Mesodermal cell (in vitro differentiated cells): ENCODE data around the gene MDFIC. TPM values are rescaled to one million over a fixed set of nuclear protein-coding genes. Genes with fewer than 3 reads are reported as not detected.
"Not testable (repeated sequence)": the region's sequence is repeated elsewhere in the genome, so short reads cannot be mapped to it uniquely, and the experiment has no call there.

Source experiments
- H3K27ac ChIP-seq: 2 replicates; pipeline ENCODE4 v1.7.0; 2013; ENCODE audit warnings: mild to moderate bottlenecking, low read depth, low read length, moderate library complexity; ENCODE audit not compliant: severe bottlenecking
- H3K36me3 ChIP-seq: 2 replicates; pipeline ENCODE4 v1.7.1; 2013; ENCODE audit warnings: mild to moderate bottlenecking, low read length, moderate library complexity; ENCODE audit not compliant: control insufficient read depth, insufficient read depth
- H3K4me1 ChIP-seq: one replicate; pipeline ENCODE4 v1.7.1; 2013; ENCODE audit warnings: mild to moderate bottlenecking, low read length; ENCODE audit not compliant: insufficient read depth, control insufficient read depth, poor library complexity, severe bottlenecking
- H3K4me3 ChIP-seq: 2 replicates; pipeline ENCODE4 v1.7.0; 2013; ENCODE audit warnings: low read length, control low read depth, mild to moderate bottlenecking; ENCODE audit not compliant: insufficient read depth, poor library complexity, severe bottlenecking; ENCODE audit errors: extremely low read depth
- H3K9me3 ChIP-seq: 2 replicates; pipeline ENCODE4 v1.7.1; 2013; ENCODE audit warnings: mild to moderate bottlenecking, low read length, moderate library complexity; ENCODE audit not compliant: control insufficient read depth
- WGBS, 2 experiments: methylation state at CpG; one replicate each; pipeline ENCODE4 v1.1.5; 2013; ENCODE audit warnings: missing lambda C conversion rate in 2 of 2; ENCODE audit not compliant: insufficient coverage in 2 of 2; 5-methylcytosine and 5-hydroxymethylcytosine counted together
- polyA plus RNA-seq, 2 experiments: library from polyadenylated mRNA; stranded (reverse); fragments of 50-300 nt; gene quantifications; one replicate each; pipeline ENCODE4 v1.2.3, GENCODE V29; 2013

The MDFIC gene, protein sequence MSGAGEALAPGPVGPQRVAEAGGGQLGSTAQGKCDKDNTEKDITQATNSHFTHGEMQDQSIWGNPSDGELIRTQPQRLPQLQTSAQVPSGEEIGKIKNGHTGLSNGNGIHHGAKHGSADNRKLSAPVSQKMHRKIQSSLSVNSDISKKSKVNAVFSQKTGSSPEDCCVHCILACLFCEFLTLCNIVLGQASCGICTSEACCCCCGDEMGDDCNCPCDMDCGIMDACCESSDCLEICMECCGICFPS
- 47.7 TPM for polyA plus RNA-seq (2013, experiment 1 of 2)
- 42.0 TPM for polyA plus RNA-seq (2013, experiment 2 of 2)

DNA sequence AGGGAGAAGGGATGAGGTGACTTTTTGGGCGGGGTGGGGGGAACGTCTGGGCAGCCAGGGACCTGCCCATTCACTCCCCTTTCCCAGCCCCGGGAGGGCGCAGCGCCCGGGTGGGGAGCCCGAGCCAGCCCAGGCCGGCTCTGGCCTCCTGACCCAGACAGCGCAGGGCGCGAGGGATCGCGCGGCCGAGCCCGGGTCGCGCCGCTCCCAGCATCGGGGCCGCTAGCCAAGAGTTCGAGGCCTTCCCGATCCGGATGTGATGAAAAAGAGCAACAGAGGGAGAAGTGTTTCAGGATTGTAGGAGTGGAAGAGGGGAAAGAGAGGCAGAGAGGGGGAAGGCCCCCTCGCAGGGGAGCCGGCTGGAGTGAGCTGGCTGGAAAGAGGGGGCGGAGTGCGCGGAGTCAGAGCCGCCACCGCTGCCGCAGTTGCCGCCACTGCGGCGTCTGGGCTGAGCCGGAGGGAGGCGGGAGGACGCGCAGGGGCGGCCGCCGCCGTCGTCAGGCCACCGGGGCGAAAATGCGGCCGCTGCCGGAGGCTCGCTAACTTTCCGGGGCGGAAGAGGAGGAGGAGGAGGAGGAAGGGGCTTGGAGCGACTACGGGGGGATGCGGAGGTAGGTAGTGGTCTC lies at the start of gene MDFIC:
Gene MDFIC, plus strand, starts transcription at position 69 of the 626 bp plus-strand sequence. CDS start 940 bp downstream, outside the sequence.
- peak within 1 kb of the TSS; percentile 92 for H3K27ac ChIP-seq
- WGBS, 2 experiments = 0 to 1% methylated on average over 35 to 43 of the region's 55 CpGs

DNA sequence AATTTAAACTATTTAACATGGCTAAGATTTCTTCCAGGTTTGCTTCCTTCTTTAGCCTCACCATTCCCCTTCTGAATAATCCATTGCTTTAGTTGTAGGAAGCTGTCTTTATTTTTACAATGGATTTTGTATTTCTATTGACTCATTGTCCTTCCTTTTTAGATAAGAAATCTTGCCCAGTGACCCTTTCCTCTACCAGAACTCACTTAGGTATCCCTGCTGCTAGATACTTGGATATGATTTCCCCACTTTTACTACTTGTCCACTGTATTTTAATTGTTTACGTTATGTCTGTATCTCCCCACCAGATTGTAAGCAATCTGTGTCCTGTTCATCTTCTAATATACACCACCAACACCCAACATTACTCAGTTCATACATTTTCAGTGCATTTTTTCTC lies 47.7 kb upstream of the MDFIC start:
- H3K4me1 ChIP-seq = peaks cover 8% of the 10 kb centered on the region
- H3K9me3 ChIP-seq = peaks cover 5% of the 10 kb centered on the region
- 91 to 100% methylated on average over 1 of the region's 1 CpG for WGBS, 2 experiments
- no peaks in the 10 kb centered on the region for H3K36me3 ChIP-seq
- H3K4me3 ChIP-seq = no peak overlapping the region
- H3K27ac ChIP-seq = no peak overlapping the region

More for the DNA sequence above, at the start of gene MDFIC:
- Histone ChIP-seq H3K36me3 (peaks cover 10% of the 10 kb centered on the region), H3K4me3 (peak within 1 kb of the TSS; percentile 82), H3K4me1 (peaks cover 3% of the 10 kb centered on the region), H3K9me3 (no peaks in the 10 kb centered on the region)

DNA sequence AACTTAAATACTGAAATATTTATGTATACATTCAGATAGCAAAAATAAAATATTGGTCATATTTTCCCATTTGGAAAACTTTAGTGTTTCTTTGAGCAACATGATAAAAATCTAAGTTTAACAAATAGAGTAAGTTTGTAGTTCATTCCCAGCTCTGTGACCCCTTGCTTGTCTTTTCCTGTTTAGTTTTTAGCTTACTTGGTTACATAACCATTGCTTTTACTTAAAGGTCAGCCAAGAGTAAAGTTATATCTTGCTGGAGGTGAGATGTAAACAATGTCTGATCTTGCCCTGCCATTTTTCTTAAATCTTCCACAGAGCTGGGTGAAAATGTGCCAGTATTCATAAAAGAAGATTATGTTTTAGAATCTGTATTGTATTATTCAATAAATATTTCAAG lies 46.7 kb upstream of the MDFIC start:
- Histone ChIP-seq H3K27ac (no peak overlapping the region), H3K9me3 (peaks cover 8% of the 10 kb centered on the region), H3K4me3 (no peak overlapping the region)

DNA sequence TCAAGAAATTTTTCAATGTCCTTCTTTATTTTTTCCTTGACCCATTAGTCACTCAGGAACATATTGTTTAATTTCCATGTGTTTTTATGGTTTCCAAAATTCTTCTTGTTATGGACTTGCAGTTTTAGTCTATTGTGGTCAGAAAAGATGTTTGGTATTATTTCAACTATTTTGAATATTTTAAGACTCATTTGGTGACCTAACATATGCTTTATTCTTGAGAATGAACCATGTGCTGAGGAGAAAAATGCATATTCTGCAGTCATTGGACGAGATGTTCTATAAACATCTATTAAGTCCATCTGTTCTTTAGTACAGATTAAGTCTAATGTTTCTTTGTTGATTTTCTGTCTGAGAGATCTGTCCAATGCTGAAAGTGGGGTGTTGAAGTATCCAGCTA lies 42.3 kb upstream of the MDFIC start:
- WGBS, 2 experiments = no CpG with 5 or more reads among the region's 1 CpG

More for the DNA sequence above, 46.7 kb upstream of the MDFIC start:
- Histone ChIP-seq H3K4me1 (peaks cover 8% of the 10 kb centered on the region), H3K36me3 (no peaks in the 10 kb centered on the region)

DNA sequence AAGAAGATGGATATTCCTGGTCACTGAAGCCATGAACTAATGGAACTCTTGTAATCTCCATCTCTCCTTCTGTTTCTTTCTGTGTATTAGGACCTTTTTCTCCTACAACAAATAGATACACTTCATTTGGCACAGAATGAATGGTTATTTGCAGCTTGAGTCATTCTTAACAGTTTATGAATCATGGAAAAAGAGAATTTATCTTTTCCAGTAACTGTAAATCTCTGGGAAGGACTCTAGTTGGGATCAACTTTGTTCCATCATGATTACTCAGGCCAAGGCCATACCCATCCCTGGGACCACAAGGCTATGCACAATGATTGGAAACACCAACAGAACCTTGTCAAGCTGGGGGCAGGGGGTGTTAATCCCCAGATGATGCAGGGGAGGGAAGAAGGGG lies 36.1 kb upstream of the MDFIC start:
- Histone ChIP-seq H3K27ac (no peak overlapping the region), H3K9me3 (no peaks in the 10 kb centered on the region), H3K36me3 (no peaks in the 10 kb centered on the region), H3K4me3 (no peak overlapping the region), H3K4me1 (peaks cover 7% of the 10 kb centered on the region)

More for the DNA sequence above, 42.3 kb upstream of the MDFIC start:
- Histone ChIP-seq H3K4me1 (no peaks in the 10 kb centered on the region), H3K4me3 (no peak overlapping the region), H3K27ac (no peak overlapping the region), H3K9me3 (peaks cover 8% of the 10 kb centered on the region), H3K36me3 (no peaks in the 10 kb centered on the region)

DNA sequence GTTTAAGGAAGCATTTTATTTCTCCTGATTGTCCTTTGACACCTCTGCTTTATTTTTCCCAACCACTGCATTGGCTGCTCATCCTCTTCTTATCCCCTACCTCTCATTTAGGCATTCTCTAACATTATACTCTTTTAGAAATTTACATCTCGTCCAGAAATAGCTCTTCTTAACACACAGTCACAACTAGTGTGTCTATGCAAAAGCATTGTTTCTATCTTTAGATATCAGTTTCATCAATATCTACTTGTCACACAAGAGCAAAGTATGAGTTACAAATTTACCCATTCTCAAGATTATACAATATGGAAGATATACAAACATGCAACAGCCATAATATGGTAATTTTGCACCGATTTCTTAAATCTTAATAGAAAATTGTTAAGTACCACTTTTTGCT lies 35.7 kb upstream of the MDFIC start:
- peaks cover 7% of the 10 kb centered on the region for H3K4me1 ChIP-seq
- H3K27ac ChIP-seq = no peak overlapping the region
- H3K36me3 ChIP-seq = no peaks in the 10 kb centered on the region
- H3K9me3 ChIP-seq = no peaks in the 10 kb centered on the region
- 100% methylated on average over 1 of the region's 2 CpGs; no CpG with 5 or more reads in 1 of the 2 experiments for WGBS, 2 experiments
- H3K4me3 ChIP-seq = no peak overlapping the region

DNA sequence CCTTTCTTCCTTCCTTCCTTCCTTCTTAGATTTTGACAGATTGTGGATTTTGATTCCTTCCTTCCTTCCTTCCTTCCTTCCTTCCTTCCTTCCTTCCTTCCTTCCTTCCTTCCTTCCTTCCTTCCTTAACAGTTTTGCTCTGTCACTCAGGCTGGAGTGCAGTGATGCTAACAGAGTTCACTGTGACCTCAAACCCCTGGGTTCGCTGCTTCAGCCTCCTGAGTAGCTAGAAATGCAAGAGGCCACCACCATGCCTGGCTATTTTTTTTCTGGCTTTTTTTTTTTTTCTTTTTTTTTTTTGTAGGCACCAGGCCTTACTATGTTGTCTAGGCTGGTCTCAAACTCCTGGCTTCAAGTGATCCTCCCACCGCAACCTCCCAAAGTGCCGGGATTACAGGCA lies 32.8 kb upstream of the MDFIC start:
- H3K4me3 ChIP-seq, H3K4me1 ChIP-seq, H3K9me3 ChIP-seq, H3K36me3 ChIP-seq: not testable (repeated sequence)
- H3K27ac ChIP-seq = peak overlapping the region; percentile 74
- WGBS, 2 experiments = 100% methylated on average over 1 of the region's 3 CpGs

DNA sequence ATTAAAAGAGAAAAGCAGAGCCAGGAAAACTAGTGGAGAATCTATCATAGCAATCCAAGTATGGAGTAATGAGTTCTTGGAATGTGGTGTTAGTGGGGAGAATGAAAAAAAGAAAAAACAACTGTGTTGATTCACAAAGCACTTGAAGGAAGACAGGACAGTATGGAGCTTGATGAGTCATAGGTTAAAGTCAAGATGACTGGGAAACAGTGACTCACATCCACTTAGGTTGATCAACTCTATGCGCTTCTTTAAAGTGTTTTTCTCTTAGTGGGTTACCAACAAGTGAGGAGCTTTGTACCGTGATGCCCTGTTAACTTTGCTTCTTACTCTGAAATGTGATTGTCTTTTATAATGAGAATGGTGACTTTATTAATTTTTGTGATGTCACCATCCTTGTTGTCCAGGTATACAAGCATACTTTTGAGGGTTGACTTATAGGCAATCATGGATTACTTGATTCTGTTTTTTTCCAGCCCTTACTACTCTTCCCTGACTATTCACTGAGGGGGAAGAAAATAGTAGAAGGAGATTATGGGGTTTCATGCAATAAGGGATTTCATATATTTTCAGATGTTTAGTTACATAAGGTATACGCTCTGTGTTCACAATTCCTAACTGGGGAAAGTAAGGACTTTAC lies 32.1 kb upstream of the MDFIC start:
- Histone ChIP-seq H3K27ac (peak overlapping the region; percentile 74), H3K4me3 (no peak overlapping the region), H3K9me3 (peaks cover 10% of the 10 kb centered on the region), H3K36me3 (no peaks in the 10 kb centered on the region), H3K4me1 (peaks cover 7% of the 10 kb centered on the region)
- WGBS, 2 experiments = 42 to 69% methylated on average over 2 of the region's 3 CpGs

DNA sequence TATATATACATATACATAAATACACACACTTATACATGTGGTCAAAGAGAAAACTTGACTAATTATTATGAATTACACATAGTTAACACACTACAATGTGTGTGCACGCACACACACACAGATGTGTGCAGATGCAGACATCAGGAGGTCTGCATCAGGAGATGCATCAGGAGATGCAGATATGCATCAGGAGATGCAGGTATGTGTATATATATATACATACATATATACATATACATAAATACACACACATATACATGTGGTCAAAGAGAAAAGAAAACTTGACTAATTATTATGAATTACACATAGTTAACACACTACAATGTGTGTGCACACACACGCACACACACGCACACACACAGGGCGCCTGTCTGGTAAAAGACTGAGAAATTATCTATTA lies 31.3 kb upstream of the MDFIC start:
- peaks cover 10% of the 10 kb centered on the region for H3K9me3 ChIP-seq
- H3K36me3 ChIP-seq = no peaks in the 10 kb centered on the region
- no peak overlapping the region for H3K27ac ChIP-seq
- H3K4me3 ChIP-seq = no peak overlapping the region
- no CpG with 5 or more reads among the region's 4 CpGs for WGBS, 2 experiments
- peaks cover 7% of the 10 kb centered on the region for H3K4me1 ChIP-seq

DNA sequence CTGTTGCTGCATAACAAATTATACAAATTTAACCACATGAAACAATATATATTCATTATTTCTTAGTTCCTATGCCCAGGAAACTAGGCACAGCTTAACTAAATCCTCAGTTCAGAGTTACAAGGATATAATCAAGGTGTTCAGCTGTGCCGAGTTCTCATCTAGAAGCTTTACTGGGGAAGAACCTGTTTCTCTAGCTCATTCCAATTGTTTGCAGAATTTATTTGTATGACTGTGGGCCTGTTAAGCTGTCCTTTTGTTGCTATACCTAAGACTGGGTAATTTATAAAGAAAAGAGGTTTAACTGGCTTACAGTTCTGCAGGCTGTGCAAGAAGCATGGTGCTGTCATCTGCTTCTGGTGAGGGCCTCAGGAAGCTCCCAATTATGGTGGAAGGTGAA lies 21.8 kb upstream of the MDFIC start:
- WGBS, 2 experiments = 100% methylated on average over 1 of the region's 1 CpG; no CpG with 5 or more reads in 1 of the 2 experiments
- Histone ChIP-seq H3K9me3 (no peaks in the 10 kb centered on the region), H3K4me1 (peaks cover 11% of the 10 kb centered on the region), H3K4me3 (no peak overlapping the region), H3K27ac (no peak overlapping the region), H3K36me3 (no peaks in the 10 kb centered on the region)

DNA sequence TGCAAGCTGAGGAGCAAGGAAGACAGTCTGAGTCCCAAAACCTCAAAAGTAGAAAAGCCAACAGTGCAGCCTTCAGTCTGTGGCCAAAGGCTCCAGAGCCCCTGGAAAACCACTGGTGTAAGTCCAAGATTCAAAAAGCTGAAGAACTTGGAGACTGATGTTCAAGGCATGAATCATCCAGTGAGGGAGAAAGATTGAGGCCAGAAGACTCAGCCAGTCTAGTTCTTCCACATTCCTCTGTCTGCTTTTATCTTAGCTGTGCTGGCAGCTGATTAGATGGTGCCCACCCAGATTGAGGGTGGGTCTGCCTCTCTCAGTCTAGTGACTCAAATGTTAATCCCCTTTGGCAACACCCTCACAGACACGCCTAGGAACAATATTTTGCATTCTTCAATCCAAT lies 20.1 kb upstream of the MDFIC start:
- no peaks in the 10 kb centered on the region for H3K9me3 ChIP-seq
- 100% methylated on average over 1 of the region's 1 CpG; no CpG with 5 or more reads in 1 of the 2 experiments for WGBS, 2 experiments
- H3K4me3 ChIP-seq = no peak overlapping the region
- H3K27ac ChIP-seq = peak overlapping the region; percentile 53
- no peaks in the 10 kb centered on the region for H3K36me3 ChIP-seq
- peaks cover 11% of the 10 kb centered on the region for H3K4me1 ChIP-seq
